Measurements from ENCODE around the gene DDRGK1. TPM values are rescaled to one million over a fixed set of nuclear protein-coding genes. Genes with fewer than 3 reads are reported as not detected.

Gene DDRGK1
- polyA plus RNA-seq, 3 donors: 39.9 to 42.7 (median 42.6) TPM

GRCh38 chr20:3202965-3203314, 1.5 kb downstream of the DDRGK1 start:
- no peak for DNase-seq
- peaks cover 24% of the 10 kb centered on the region for H3K79me2 ChIP-seq (ENCODE audit: insufficient read depth, low read length)
- H3K4me1 ChIP-seq (ENCODE audit: control insufficient read depth in 1 of 2, insufficient read depth in 2 of 2, low read length in 2 of 2): peaks cover 13 to 14% of the 10 kb centered on the region in 2 donors
- peaks cover 0 to 2% (median 0%) of the 10 kb centered on the region in 3 donors for H3K27me3 Mint-ChIP-seq (ENCODE audit: low read depth in 3 of 3)
- H3K4me2 ChIP-seq (replicated peaks; ENCODE audit: extremely low read depth, low read length, poor library complexity, severe bottlenecking): peak overlapping the region; percentile 96
- no peaks in the 10 kb centered on the region for H4K20me1 ChIP-seq (ENCODE audit: insufficient read depth, low read length)
- H2AFZ ChIP-seq (ENCODE audit: insufficient read depth, low read depth, low read length, poor library complexity, severe bottlenecking): peak overlapping the region; percentile 96
- no peaks in the 10 kb centered on the region for H3K9me3 ChIP-seq (replicated peaks in 1 of 2; ENCODE audit: control insufficient read depth in 1 of 2, insufficient read depth in 1 of 2, low read length in 2 of 2)
- no peak overlapping the region for H3K27ac Mint-ChIP-seq
- no peaks in the 10 kb centered on the region for H3K27me3 ChIP-seq (ENCODE audit: control insufficient read depth in 2 of 2, insufficient read depth in 2 of 2, low read length in 2 of 2)
- peak overlapping the region in 1 of 2 donors; percentile 79 for H3K27ac ChIP-seq (ENCODE audit: low read depth in 1 of 2, low read length in 2 of 2)
- H3K36me3 ChIP-seq (replicated peaks in 1 of 2; ENCODE audit: control insufficient read depth in 1 of 2, insufficient read depth in 2 of 2, low read length in 2 of 2): peaks cover 20 to 34% of the 10 kb centered on the region in 2 donors
- no peaks in the 10 kb centered on the region for H3K9me3 Mint-ChIP-seq
- peaks cover 14% of the 10 kb centered on the region for H3K4me1 Mint-ChIP-seq
- H3K4me3 Mint-ChIP-seq: no peak overlapping the region
- TF ChIP-seq CTCF (IDR thresholded peaks at IDR 0.05): no peak
- H3K4me3 ChIP-seq (replicated peaks in 1 of 3; ENCODE audit: low read depth in 2 of 3, low read length in 3 of 3): peak overlapping the region in 1 of 3 experiments; percentile 98
- peaks cover 29 to 50% of the 10 kb centered on the region in 2 donors for H3K36me3 Mint-ChIP-seq
- 74% methylated on average over 7 of the region's 9 CpGs for WGBS (ENCODE audit: insufficient coverage)
- intact Hi-C loops (cut with micrococcal nuclease): loop anchor here in 1 of 2 donors (5.0 kb wide), 1 partner anchor 156 kb away; the partner anchor contains the start of gene MRPS26
- H3K9ac ChIP-seq (ENCODE audit: insufficient read depth, low read length, poor library complexity, severe bottlenecking): peak overlapping the region; percentile 76

- peaks cover 13 to 14% of the 10 kb centered on the region in 2 donors for H3K4me1 ChIP-seq (ENCODE audit: control insufficient read depth in 1 of 2, insufficient read depth in 2 of 2, low read length in 2 of 2)
- H3K4me2 ChIP-seq (replicated peaks; ENCODE audit: extremely low read depth, low read length, poor library complexity, severe bottlenecking): no peak overlapping the region
- H2AFZ ChIP-seq (ENCODE audit: insufficient read depth, low read depth, low read length, poor library complexity, severe bottlenecking): no peak overlapping the region
- intact Hi-C loops (cut with micrococcal nuclease): loop anchor here in 1 of 2 donors (5.0 kb wide), 1 partner anchor 153 kb away; the partner anchor contains the start of gene MRPS26
- no peak for TF ChIP-seq CTCF (IDR thresholded peaks at IDR 0.05)
- Mint-ChIP-seq H3K27ac (peak overlapping the region in 1 of 7 donors; percentile 31), H3K4me3 (no peak overlapping the region), H3K36me3 (peaks cover 52 to 78% of the 10 kb centered on the region in 2 donors), H3K4me1 (peaks cover 14% of the 10 kb centered on the region), H3K9me3 (no peaks in the 10 kb centered on the region), H3K27me3 (ENCODE audit: low read depth in 3 of 3) (no peaks in the 10 kb centered on the region)
- no peak overlapping the region for H3K4me3 ChIP-seq (replicated peaks in 1 of 3; ENCODE audit: low read depth in 2 of 3, low read length in 3 of 3)
- peaks cover 24% of the 10 kb centered on the region for H3K79me2 ChIP-seq (ENCODE audit: insufficient read depth, low read length)
- peaks cover 41 to 59% of the 10 kb centered on the region in 2 donors for H3K36me3 ChIP-seq (replicated peaks in 1 of 2; ENCODE audit: control insufficient read depth in 1 of 2, insufficient read depth in 2 of 2, low read length in 2 of 2)
- no peak for DNase-seq
- H3K27me3 ChIP-seq (ENCODE audit: control insufficient read depth in 2 of 2, insufficient read depth in 2 of 2, low read length in 2 of 2): no peaks in the 10 kb centered on the region
- H4K20me1 ChIP-seq (ENCODE audit: insufficient read depth, low read length): no peaks in the 10 kb centered on the region
- no peak overlapping the region for H3K9ac ChIP-seq (ENCODE audit: insufficient read depth, low read length, poor library complexity, severe bottlenecking)
- H3K9me3 ChIP-seq (replicated peaks in 1 of 2; ENCODE audit: control insufficient read depth in 1 of 2, insufficient read depth in 1 of 2, low read length in 2 of 2): no peaks in the 10 kb centered on the region
- WGBS (ENCODE audit: insufficient coverage): 98% methylated on average over 19 of the region's 27 CpGs
- H3K27ac ChIP-seq (ENCODE audit: low read depth in 1 of 2, low read length in 2 of 2): no peak overlapping the region
Measured at GRCh38 chr20:3199976-3200755, 4.3 kb downstream of the DDRGK1 start.
